Measurements from ENCODE around the gene ATXN7L3B.

- TF ChIP-seq YY1 (IDR thresholded peaks at IDR 0.05; ENCODE audit: insufficient read depth, insufficient read length): no peak
- no peak for TF ChIP-seq SUZ12 (IDR thresholded peaks at IDR 0.05; ENCODE audit: extremely low read depth, insufficient read depth, insufficient read length)
These were observed 2.1 kb upstream of the ATXN7L3B start for GRCh38 chr12:74535536-74535935.

Data from NT2/D1 (cell line).